HG02571 (cell line): ENCODE measurements around the gene RUNX2.
"Not testable (repeated sequence)": the region's sequence is repeated elsewhere in the genome, so short reads cannot be mapped to it uniquely, and the experiment has no call there.

Experiments used
- ATAC-seq: cut with Tn5 transposase; IDR thresholded peaks from one replicate; pipeline ENCODE4 v1.9.1; 2021; ENCODE audit warnings: mild to moderate bottlenecking, moderate library complexity; ENCODE audit not compliant: unreplicated experiment

The RUNX2 gene

DNA sequence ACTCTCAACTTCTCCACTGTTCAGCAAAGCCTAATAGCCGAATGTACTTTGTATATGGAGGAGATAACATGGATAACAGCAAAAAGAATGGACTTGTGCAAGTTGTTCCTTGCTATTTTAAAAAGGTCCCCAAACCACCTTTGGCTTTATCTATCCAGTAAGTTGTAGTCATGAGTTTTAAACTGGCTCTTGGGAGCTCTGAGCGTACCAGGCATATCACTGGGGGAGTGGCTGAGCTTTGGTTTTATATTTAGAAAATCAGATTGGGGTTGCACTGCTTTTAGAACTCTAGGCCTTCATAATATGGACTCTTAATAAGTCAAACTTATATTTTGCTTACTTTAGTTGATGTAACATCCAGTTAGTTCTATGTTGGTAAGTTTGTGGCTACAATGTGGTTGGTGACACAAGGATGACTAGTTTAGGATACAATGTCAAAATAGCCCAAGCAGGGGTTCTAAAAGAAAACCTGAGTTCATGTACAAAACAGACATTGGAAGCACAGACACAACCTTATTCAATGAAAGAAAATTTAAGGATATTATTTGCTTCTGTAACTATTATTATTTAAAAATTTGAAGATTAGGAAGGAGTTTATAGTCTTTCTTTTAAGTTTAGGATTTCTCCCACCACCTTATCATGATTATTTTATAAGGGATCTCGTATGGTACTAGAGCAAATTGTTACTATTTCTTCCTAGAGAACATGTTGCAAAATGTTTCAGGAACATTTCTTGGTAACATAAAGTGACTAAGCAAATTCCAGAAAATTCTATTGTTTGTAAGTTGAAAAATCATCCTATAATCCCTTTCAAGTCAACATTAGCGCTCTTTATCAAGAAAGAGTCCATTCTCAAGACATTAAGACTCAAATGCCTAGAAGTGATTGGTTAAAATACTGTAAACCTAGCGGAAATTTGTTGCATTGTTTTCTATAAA lies 215.4 kb downstream of the RUNX2 start:
- no peak for ATAC-seq

DNA sequence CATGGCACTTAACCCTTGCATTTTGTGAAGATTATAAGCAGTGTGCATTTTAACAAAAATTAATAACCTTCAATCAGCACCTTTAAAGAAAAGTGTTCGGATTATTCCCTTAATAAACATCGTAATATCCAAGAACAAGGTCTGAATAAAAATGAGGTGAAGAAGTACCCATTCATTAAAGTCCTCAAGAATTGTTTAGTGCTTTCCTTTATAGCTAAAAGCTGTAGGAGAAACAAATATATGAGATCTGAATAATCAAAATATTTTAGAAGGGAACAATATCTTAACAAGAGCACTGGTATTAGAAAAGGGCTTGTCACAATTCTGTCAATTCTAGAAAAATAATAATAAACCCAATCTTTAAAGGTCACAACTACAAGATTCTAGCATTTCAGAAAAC lies 217.3 kb downstream of the RUNX2 start:
- ATAC-seq = no peak

DNA sequence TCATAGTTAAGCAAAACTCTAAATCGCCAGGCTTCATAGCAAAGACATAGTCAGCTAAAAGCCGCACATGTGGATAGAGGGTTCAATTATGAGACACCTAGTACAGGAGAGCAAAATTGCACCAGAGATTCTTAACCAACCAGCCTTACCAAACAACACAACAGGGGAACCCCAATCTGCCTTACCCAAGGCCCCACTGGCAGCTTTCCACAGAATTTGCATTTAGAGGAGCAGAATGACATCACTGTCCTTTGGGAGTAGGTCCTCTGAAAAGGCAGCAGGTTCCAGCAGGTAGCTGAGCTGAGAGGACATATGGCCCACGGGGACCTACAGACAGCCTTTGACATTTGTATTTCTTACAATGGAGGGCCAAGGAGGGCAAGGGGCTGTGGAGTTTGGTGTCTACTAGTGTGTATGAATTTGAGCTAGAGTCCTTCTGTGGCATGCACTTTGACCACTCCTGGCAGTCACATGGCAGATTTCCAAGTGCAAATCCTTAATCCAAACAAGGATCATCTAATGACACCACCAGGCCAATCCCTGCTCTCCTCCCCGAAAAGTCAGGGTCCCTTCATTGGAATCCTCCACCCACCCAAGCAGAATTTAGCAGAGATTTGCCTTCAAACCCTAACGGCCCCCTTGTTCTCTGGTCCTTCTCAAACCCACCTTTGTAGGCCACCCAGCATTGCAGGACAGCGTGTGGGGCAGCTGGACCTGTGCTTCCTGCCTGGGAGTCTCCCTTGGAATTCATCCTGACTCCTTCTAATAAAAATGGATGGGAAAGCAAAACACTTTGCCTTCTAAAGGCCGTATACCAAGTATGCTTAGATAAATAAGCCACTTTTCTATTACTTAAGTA lies 220.8 kb downstream of the RUNX2 start:
- ATAC-seq = peak; percentile 98

DNA sequence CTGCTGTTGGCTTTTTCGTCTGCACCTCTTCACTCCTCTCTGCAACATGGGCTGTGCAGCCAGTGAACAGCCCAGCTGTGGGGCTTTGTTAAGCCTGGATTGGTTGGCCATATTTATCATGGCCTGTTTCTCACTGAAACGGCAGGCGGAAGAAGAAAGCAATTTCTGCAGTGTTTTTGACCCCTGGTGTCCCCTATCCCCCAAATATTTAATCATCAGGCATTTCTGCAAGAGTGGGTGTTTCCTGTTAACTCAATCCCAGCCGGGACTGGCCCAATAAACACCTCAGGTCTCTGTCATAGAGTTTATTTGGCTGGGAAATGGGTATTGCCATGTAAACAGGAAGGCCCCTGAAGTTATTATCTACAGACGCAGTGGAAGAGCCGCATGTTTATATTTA lies 224.4 kb downstream of the RUNX2 start:
- no peak for ATAC-seq

DNA sequence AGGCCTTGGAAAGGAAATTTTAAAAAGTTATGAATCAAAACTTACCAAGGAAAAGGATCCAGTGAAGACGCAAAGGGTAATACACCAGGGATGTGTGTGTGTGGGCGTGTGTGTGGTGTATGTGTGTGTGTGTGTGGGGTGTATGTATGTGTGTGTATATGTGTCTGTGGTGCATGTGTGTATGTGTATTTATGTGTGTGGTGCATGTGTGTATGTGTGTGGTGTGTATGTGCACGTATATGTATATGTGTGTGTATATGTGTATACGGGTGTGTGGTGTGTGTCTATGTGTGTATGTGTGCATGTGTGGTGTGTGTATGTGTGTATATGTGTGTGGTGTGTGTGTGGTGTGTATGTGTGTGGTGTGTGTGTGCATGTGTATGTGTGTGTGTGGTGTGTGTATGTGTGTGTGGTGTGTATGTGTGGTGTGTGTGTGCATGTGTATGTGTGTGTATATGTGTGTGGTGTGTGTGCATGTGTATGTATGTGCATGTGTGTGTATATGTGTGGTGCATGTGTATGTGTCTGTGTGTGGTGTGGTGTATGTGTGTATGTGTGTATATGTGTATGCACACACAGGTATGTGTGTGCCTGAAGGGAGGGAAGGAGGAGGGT lies 225.7 kb downstream of the RUNX2 start:
- ATAC-seq = no peak

DNA sequence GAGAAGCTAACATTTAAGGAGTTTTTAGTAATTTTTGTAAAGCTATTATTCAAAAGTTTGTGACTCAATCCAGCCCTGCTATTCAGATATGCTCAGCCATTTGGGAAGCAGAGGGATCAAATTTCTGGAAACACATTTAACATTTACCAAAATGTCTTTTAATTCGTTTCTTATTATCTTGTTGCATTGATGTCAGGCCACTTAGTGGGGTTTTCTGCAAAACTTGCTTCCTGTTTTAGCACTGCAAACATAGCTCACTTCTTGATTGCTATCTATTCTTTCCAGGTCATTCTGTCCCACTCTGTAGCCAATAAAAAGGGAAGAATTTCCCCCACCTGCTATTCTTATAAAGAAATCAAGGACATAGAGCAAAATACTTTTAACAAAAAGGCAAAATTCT lies 226.5 kb downstream of the RUNX2 start:
- no peak for ATAC-seq

DNA sequence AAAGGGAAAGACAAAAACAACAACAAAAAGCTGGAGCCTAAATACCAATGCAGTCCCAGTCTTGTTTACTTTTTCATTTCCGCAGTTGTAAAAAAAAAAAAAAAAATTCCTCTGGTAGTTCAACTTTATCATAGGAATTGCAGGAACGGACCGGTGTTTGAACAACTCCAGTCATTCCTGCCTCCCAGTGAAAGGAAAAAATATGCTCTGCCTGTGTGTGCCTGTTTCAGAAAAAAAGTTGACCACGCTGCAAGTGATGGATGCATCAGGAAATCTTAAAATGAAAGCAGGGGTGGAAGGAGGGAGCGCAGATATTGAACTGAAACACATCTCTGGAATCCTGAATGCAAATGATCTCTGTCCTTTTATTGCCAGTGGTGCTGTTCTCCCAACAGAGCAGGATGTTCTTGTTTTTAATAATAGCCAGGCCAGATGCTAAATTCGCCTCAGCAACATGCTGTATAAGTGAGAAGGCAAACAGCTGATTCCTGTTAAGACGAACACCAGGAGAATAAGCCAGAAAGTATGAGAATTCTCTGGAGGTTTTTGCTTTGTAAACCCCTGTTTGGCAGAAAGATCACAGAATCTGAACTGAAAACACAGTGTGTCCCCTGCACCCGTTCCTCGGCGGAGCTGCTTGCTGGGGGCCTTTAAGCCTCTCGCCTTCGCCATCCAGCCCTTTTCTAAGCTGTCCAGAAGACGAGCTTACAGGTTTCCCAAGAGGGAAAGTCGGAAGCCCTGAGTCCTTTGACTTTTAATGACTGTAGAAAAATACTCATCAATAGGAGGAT lies 228.0 kb downstream of the RUNX2 start:
- ATAC-seq = no peak

DNA sequence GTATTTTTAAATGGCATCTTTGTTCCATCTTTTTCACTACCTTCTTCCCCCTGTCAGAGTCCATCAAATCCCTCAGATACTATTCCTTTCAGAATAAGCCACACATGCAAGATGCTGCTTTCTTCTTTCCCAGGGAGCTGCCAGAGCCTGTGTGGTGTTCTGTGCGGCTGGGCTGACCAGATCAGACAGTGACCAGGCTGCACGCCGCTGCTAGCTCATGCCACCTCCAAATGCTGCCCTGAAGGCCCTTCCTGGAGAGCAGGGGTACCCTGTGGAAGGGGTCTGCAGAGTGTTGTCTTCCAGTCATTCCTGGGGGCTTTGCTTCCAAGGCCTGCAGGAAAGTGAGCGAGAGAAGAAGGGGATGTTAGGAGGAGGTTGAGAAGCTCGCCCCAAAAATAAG lies 228.7 kb downstream of the RUNX2 start:
- ATAC-seq = no peak

DNA sequence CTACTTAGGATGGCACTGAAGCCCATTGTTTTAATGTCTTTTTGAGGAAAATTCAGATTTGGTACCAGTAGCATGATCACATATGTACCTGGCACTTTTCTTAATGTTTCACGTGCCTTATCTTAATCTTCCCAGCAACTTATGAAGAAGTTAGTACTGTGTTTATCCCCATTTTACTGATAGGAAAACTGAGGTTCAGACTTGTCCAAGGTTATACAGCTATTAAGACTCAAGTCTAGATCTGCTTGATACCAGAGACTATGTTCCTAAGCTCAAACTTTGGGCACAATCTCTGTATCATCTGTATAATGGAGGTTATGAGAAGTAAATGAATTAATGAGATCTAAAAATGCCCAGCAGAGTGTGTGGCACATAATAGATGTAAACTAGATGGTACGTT lies 229.3 kb downstream of the RUNX2 start:
- ATAC-seq = no peak

DNA sequence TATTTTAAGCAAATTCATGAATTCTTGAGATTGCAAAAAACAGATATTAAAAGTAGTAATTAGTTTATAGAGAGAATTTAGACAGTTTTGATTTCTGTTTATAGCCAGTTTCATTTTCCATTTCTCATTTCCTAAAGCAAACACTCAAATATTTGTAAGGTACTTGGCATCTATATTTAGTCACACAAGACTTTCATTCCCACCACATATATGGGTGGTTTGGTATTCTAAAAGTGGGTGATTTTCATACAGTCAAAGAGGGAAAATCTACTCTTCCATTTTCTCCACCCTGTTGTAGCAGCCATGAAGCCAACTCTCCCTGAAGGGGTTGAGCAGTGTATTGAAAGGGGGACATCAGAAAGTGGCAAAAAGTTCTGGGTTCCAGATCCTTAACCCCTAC lies 230.7 kb downstream of the RUNX2 start:
- peak; percentile 63 for ATAC-seq

DNA sequence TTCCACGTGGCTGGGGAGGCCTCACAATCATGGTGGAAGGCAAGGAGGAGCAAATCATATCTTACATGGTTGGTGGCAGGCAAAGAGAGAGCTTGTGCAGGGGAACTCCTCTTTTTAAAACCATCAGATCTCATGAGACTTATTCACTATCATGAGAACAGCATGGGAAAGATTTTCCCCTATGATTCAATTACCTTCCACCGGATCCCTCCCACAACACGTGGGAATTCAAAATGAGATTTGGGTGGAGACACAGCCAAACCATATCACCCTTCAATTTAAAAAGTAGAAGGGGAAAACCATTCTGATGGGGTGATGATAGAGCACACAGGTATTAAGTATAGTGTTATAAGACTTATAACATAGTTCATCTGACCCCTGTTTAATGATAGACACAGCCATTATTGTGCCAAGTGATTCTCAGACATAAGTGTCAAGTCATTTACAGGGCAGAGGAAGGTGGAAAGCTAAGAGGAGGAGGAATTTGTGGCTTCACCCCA lies 232.2 kb downstream of the RUNX2 start:
- ATAC-seq = not testable (repeated sequence)

DNA sequence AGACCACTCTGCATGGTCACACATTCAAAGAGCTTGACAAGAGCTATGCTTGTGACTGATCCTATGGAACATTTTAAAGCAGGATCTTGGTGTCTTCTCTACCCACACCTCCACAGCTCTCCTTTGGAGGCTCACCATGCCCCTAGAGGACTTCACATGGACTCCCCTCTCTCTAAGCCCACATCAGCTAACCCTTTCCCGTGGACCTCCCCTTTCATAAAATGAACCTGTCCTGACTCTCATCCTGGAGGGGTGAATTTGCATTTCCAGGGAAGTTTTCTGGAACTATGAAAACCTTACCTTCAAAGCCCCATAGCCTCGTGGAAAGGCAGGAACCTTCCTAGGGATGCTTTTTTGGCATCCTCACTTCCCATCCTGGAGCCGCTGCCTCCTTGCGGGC lies 234.0 kb downstream of the RUNX2 start:
- ATAC-seq = no peak

DNA sequence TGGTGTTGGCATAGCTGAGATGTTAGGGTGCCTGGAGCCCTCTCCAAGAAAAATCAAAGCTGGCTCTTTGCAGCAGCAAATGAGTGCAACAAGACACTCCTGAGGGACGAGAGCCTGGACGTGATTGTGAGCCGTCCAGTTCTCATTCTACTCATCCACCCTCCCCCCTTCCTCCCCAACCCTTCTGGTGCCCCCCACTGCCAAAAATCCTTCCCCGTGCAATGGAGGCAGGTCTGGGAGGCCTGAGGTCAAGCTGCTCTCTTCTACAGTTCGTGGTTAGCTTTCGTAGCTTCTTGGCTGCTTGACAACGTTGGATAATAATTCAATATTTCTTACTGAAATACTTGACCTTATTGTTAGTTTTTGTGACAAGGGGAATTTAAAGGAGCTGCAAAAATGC lies 234.9 kb downstream of the RUNX2 start:
- no peak for ATAC-seq

DNA sequence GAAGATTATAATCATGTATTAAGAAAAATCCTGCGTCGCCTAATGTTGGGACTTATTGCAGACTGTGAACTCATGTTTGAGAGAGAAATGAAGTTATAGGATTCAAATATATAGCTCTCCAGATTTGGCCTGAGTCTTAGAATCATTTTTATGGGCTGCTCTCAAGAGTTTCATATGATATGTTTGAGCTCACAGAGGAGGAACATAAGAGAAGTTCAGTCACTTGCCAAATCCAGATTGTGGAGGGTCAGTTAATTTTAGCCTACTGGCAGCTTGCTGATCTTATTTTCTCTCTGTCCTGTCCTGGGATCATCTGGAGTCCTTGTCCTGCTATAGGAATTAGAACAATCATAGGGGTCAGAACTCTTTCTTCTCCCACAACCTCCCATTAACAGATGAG lies 235.7 kb downstream of the RUNX2 start:
- no peak for ATAC-seq

DNA sequence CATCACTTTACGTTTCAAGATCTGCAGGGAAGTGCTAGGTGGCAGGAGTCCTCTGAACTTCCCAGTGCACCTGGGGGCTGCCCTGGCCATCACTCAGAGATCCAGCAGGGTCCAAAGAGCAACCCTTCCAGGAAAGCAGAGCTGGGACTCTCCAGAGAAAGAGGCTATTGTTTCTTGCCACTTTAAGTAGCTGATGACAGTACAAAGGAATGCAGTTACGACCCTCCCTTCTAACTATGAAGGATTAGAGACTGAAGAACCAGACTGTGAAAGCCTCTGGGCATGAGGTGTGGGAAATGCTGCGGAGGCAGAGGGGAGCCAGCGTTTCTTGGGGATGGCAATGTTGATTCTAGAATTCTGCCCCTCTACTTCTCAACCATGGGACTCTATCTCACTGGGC lies 238.8 kb downstream of the RUNX2 start:
- no peak for ATAC-seq

DNA sequence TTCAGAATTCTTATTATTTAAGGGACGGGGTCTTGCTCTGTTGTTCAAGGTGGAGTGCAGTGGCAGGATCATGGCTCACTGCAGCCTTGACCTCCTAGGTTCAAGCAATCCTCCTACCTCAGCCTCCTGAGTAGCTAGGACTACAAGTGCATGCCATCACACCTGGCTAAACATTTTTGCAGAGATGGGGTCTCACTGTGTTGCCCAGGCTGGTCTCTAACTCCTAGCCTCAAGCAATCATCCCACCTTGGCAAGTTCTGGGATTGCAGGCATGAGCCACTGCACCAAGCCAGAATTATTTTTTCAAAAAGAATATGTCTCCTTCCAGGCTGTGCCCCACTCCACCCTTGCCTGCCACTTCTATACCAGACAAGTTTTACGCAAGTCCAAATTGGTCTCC lies 239.7 kb downstream of the RUNX2 start:
- no peak for ATAC-seq

DNA sequence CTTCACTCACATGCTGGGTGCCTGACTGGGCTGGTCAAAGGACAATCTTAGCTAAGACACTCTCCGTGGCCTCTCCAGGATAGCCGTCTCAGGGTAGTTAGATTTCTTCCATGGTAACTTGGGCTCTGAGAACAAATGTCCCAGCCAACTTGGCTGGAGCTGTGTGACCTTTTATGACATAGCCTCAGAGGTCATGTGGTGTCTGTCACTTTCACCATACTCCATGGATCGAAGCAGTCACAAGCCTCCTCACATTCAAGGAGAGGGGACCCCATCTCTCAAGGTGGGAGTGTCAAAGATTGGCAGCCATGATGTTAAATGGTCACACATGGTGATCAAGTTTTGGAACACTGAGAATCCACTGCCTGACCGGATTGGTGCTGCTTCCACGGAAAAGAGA lies 240.5 kb downstream of the RUNX2 start:
- no peak for ATAC-seq

DNA sequence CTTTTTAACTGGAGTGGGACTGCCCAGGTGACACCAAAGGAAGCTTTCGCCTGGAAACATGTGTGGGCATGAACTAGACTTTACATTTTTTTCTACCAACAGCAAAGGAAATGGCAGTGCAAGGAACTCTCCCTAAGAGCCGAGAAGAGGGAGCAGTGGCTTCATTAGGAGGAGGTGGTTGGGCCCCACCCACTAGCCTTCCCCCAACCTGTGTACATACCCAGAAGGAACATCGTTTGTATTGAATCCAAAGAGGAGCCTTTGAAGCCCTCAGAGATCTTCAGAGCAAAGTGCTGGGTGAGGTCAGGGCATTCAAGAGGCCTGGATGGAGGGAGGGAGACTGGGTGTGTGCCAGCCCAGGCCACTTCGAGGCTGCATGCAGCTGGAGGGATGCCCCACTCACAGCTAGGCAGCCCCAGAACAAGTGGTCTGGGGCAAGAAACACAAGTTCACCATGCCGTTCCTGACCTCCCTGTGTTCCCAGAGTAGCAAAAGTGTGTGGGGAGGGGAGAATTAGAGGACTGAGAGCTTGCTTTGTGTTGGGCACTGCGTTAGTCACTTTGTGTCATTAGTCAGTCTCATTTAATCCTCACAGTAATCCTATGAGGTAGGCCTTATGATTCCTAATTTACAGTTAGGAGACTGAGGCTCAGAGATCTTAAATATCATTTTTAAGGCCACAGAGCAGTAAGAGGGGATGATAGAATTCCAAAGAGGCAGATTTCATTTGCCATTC lies 241.2 kb downstream of the RUNX2 start:
- no peak for ATAC-seq

DNA sequence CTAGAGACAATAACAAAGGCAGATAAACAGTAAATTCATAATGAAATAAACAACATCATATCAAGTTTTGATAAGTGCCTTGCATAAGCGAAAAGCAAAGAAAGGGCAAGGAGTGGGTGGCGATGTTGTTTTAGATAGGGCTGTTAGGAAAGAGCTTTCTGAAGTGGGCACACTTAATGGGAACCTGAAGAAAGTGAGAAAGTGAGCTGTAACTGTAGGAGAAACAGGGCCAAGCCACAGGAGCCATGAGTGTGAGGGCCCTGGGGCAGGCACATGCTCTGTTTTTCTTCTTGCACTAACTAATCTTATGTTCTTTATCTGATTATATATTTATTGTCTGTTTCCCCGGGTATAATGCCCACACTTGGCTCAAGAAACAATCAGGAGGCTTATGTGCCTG lies 243.0 kb downstream of the RUNX2 start:
- no peak for ATAC-seq

DNA sequence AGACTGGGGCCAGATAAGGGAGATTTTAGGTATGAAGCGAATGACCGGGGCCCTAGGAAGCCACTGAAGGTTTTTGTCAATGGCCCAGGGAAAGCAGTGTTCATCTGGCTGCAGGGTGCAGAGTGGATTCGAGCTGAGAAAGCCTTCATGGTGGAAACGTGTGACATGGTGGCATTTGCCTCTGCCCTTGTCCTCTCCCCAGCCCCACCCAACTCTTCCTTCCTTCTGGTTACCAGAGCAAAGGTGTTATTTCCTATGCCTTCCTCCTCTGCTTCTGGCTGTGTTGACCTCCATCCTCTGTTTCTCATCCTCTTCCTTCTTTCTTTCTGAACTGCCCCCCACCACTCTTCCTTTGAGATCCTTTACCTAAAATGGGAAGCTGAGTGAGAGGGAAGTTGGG lies 244.7 kb downstream of the RUNX2 start:
- no peak for ATAC-seq
